Activated CD8-positive, alpha-beta memory T cell treated with anti-CD3 and anti-CD28 coated beads, Interleukin-2, amount 50 U/mL, for 48 hours (primary cell): Measurements from ENCODE around the gene SOD2.
A peak's percentile ranks its signal among the peaks of the same experiment; 100 is the strongest.
"Not testable (repeated sequence)": the region's sequence is repeated elsewhere in the genome, so short reads cannot be mapped to it uniquely, and the experiment has no call there.

ENCODE experiments used
- DNase-seq: peaks from one replicate; pipeline ENCODE4 v3.0.0-alpha.2; 2020

SOD2 gene

GRCh38 chr6:159693128-159693893 lies at the start of gene SOD2:
TSS of gene SOD2 (minus strand) at chr6:159693241. CDS start at chr6:159693167, 74 bp downstream.
- DNase-seq: peak; percentile 91

DNA sequence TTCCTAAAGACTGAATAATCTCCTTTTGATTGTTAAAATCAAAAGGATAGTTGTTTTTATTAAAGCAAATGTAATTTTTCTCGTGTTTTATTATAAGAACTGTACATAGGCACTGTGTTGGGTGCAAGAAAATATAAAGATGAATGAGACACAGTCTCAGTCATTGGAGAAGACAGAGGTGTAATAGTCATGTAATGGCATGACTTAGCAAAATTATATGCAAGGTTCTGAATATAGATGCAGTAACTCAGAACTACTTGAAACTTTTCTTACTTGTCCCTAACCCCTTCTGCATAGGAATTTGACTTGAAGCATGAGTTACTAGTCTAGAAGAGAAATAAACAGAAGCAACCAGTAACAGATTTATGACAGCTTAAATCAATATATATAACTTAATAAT lies 49.1 kb upstream of the SOD2 start:
- DNase-seq: no peak

DNA sequence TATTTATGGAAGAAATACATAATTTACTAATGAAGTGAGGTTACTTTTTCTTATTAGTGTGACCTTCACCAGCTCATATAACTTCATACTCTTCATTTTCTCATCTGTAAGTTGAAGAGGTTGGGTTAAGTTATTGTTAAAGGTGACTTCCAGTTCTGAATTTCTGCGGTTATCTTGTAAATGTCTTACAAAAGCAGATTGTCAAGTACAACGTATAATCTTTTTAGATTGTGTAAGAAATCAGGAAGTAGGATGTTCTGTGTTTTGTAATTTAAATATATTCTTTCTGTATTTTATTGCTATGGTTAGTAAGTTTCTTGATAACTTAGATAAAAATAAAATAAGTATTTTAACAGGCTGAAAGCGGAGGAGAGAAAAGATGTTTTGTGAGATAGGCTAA lies 46.3 kb upstream of the SOD2 start:
- no peak for DNase-seq

- DNase-seq: no peak
Observed at GRCh38 chr6:159736908-159737307, 43.9 kb upstream of the SOD2 start.

GRCh38 chr6:159733395-159733794 lies 40.4 kb upstream of the SOD2 start:
- not testable (repeated sequence) for DNase-seq

DNA sequence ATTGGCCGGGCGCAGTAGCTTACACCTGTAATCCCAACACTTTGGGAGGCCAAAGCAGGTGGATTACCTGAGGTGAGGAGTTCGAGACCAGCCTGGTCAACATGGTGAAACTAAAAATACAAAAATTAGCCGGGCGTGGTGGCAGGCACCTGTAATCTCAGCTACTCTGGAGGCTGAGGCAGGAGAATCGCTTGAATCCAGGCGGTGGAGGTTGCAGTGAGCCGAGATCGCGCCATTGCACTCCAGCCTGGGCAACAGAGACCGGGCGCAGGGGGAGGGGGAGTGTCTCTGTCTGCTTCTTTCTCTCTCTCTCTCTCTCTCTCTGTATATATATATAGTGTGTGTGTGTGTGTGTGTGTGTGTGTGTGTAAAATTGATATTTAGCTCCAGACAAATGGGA lies 39.5 kb upstream of the SOD2 start:
- DNase-seq: not testable (repeated sequence)

DNA sequence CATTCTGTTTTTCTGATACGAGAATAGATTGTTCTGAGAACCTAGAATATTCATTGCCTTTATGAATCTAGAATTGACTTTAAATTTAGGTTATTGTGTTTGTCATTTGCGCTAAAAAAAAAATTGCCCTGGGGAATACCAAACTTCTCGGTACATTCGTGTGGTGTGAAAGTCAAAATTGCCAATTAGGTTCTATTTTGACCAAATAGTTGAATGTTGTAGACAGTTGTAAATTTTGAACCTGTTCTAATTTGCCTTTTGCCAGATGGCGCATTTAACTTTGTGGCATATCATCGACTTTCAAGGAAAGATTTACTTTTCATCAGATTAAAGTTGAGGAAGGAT lies 37.3 kb upstream of the SOD2 start:
- no peak for DNase-seq

DNA sequence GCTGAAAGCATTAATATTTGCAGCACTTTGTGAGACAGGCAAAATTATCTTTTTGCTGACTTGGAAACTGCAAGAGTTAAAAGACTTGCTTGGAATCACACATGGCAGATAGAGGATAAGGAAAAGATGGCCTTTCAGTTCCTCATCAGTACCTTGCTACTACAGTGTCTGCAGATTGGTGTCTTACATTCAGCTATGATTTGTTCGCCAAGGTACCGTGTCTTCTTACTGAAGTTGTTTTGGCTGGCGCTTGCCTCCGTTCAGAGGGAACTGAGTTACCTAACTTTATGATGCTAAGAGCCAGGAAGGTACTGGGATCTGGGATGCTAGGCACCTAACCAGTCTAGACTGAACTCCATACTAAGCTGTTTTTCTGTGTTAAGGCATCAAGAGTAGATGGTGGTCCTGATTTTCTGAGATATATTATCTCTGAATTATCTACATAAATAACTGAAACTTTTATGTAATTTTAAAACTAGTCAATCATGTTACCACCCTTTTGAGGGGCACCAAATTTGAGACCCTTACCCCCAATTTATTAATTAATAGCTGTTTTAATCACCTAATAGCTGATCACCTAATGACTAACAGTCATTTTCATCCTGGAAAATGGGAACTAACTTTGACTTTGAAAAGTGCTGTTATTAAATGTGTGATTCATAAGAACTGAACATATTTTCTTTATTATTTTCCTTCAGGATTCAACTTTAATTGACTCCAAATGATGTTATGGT lies 36.7 kb upstream of the SOD2 start:
- no peak for DNase-seq

- no peak for DNase-seq
Observed at GRCh38 chr6:159728531-159728964, 35.5 kb upstream of the SOD2 start.

- DNase-seq: no peak
Observed at GRCh38 chr6:159727717-159728445, 34.8 kb upstream of the SOD2 start.

DNA sequence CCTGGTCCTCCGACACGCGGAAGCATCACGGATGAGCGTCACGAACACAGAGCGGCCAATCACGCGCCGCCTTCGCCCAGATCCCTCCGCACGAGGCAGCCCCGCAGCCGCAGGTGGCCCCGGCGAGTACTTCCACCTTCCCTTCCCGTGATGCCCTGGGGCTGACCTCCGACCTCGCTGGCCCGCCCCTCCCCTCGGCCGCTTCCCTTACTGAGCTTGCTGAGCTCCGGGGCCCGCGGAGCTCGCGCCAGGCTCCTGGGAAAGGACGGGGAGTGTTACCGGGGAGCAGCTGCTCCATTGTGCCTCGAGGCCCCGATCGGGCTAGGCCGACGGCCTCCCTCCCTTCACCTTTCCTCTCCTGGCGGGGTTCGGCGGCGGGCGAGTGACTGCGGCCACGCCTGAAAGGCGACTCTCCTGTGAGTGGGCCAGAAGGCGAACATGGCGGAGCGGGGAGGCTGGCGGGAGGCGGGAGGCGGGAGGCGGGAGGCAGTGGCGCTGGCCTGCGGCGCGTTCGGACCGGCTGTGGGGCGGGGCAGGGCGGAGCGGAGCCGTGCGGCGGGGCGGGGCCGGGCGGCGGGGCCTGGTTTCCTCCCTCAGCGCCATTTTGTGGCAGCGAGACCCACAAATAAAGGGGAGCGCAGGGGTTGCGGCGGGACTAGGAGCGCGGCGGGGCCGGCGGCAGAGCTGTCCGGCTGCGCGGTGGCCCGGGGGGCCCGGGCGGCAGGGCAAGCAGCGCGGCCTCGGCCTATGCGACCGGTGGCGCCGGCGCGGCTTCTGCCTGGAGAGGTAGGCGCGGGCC lies 34.1 kb upstream of the SOD2 start, which contains the start of gene WTAP:
TSS of gene WTAP (plus strand) at position 589 of the 799 bp plus-strand sequence. CDS start 8,760 bp downstream, outside the sequence.
- peak; percentile 95 for DNase-seq

DNA sequence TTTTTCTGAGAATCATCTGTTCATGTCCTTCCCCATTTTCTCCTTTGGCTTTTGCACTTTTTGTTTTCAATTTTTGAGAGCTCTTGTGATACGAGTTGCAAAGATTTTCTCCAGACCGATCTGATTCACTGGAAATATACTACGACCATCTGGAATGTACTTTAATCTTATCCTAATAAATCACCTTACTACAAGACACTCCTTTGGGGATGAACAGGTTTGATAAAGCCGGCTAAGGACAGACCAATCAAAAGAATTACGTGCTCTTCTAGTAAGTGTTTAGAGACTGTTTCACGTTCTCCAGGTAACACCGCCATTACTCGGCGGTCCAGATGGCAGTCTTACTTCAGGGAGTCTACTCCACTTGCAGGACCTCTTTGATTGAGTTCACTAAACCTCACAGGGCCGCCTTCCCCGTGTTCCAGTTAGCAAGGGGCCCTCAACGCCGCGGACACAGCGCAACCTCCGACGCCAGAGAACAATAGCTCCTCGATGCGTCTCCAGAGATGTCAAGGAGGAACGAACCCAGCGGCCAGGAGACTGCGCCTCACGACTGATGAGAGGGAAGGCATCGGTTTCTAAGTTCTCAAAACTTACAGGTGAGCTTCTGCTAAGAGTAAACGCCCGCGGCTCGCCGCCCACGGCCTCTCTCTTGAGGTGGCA lies 33.3 kb upstream of the SOD2 start:
- no peak for DNase-seq

DNA sequence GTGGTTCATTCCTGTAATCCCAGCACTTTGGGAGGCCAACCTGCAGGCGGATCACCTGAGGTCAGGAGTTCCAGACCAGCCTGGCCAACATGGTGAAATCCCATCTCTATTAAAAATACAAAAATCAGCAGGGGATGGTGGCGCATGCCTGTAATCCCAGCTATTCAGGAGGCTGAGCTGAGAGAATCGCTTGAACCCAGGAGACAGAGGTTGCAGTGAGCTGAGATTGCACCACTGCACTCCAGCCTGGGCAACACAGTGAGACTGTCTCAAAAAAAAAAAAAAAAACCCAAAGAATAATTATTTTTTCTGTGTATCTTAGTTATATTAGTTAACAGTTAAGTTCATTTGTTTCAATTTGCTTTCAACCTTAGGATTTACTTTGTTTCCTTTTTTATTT lies 32.2 kb upstream of the SOD2 start:
- not testable (repeated sequence) for DNase-seq

DNA sequence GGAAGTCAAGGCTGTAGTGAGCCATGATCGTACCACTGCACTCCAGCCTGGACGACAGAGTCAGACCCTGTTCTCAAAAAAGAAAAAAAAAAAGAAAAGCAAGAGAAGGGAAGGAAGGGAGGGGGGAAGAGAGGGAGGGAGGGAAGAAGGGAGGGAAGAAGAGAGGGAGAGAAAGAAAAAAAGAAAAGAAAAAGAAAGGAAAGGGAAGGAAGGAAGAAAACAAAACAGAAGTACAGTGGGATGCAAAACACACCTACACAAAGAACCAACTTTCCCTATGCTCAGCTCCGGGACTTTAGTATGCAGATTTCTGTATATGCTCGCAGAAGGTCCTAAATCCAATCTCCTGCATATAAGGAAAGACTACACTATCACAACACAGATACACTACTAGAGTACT lies 31.7 kb upstream of the SOD2 start:
- no peak for DNase-seq

- no peak for DNase-seq
Observed at GRCh38 chr6:159723259-159723658, 30.2 kb upstream of the SOD2 start.

DNA sequence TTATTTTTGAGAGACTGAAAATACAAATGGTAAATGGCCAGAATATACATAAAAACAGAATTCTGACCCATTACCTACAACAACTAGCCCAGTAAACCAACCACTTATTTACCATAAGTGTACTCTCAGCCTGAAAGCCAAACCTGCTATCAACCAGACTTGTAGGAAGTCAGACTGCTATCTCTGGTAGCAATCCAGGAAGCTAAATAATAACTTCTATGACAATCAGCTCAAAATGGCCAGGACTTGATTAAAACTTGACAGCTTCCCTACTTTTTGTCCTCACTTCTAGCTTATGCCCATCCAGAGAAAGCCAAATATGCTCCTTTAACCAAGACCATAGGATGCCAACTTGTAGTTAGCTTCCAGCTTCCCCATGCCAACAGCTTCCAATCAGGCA lies 29.6 kb upstream of the SOD2 start:
- no peak for DNase-seq

GRCh38 chr6:159721981-159722380 lies 28.9 kb upstream of the SOD2 start:
- not testable (repeated sequence) for DNase-seq

DNA sequence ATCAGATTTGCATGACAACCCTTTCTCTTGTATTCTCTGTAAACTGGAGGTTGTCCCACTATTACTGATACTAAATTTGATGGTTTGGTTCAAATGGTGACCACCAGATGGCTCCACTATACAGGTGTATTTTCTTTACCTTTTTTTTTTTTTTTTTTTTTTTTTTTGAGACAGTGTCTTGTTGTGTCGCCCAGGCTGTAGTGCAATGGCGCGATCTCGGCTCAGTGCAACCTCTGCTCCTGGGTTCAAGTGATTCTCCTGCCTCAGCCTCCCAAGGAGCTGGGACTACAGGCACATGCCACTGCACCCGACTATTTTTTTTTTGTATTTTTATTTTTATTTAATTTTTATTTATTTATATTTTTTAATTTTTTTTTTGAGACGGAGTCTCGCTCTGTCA lies 27.7 kb upstream of the SOD2 start:
- DNase-seq: no peak

DNA sequence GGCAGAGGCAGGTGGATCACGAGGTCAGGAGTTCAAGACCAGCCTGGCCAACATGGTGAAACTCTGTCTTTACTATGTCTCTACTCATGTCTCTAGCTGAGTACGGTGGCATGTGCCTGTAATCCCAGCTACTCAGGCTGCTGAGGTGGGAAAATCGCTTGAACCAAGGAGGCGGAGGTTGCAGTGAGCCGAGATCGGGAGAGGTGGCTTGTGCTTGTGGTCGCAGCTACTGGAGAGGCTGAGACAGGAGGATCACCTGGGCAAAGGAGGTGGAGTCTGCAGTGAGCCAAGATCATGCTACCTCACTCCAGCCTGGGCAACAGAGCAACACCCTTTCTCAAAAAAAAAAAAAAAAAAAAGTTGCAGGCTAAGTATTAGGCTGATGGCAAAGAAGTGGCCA lies 26.2 kb upstream of the SOD2 start:
- no peak for DNase-seq

DNA sequence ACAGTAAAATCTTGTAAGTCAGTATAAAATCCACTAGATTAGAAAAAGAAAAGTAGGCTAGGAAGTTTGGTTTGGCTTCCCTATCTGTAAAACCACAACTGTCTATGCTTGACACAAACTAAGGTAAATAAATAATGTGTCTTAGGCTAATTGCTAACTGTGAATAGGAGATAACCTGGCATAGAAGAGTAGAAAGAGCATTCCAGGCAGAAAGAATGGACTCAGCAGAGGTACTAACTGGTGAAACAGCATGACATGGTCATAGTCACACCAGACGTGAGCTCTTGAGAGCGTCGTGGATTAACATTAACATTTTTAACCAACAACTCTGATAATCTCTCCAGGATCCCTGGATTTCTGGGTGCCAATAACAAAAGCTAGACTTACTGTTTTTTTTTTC lies 25.6 kb upstream of the SOD2 start:
- DNase-seq: no peak

DNA sequence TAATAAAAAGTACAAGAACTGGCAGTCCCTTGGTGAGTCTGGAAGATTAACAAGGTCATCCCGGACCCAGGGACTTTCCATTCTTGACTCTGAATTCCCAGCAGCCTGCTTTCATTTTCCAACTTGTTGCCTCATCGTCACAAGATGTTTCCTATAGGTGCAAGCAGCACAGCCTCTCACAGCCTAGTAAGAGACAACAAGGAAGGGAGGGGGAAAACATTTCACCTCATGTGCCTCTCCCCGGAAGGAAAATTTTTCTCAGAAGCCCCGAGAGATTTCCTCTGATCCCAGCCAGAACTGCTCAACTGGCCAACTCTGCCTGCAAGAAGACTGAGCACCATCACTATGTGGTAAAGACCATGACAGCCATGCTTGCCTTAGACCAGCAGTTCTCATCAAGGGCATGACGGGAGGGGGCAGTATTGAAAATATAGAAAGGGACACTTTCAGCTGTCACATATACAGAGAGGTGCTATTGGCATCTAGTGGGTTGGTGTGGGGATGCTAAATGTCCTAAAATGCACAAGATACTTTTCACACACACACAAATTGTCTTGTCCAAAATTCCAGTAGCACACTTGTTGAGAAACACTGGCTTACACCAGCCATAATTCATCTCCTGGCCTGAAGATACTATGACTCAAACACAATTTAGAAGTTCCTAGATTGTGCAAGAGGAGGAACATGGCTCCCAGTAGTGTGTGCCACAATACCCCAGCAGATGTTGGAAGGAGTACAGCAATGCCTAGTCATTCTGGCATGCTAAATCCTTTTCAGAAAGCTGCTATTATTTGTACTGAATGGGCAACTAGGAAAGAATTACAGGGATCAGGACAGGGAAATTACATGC lies 23.4 kb upstream of the SOD2 start:
- no peak for DNase-seq
